ENCODE measurements around the gene HOXA4. TPM values are rescaled to one million over a fixed set of nuclear protein-coding genes. Genes with fewer than 3 reads are reported as not detected.

HOXA4 gene
- total and polyA plus RNA-seq, 2 experiments from 2014 or later: 0.69 to 1.3 TPM

GRCh38 chr7:27170426-27171324, 40.1 kb upstream of the HOXA4 start:
- Histone ChIP-seq H3K9me3 (ENCODE audit: low read depth) (no peaks in the 10 kb centered on the region), H3K36me3 (replicated peaks; ENCODE audit: insufficient read depth, low read depth) (no peaks in the 10 kb centered on the region), H3K4me1 (ENCODE audit: insufficient read depth) (peaks cover 17% of the 10 kb centered on the region), H3K79me2 (peaks cover 99% of the 10 kb centered on the region), H2AFZ (no peak overlapping the region), H3K27ac (peak overlapping the region; percentile 96), H3K4me2 (peak overlapping the region; percentile 96), H3K9me2 (replicated peaks; ENCODE audit: insufficient read depth) (no peaks in the 10 kb centered on the region), H3K4me3 (peak overlapping the region; percentile 53), H3K27me3 (peaks cover 100% of the 10 kb centered on the region), H4K20me1 (ENCODE audit: insufficient read depth, poor library complexity, severe bottlenecking) (peaks cover 16% of the 10 kb centered on the region)
- DNase-seq (ENCODE audit: low spot score): no peak
- TF ChIP-seq EZH2phosphoT487 (IDR thresholded peaks at IDR 0.05; ENCODE audit: low read depth, severe bottlenecking, unreplicated experiment) (peak; percentile 52), CTCF (IDR thresholded peaks at IDR 0.05; ENCODE audit: poor library complexity) (no peak)
- 22% methylated on average over 11 of the region's 11 CpGs for WGBS (ENCODE audit: low lambda C conversion rate, missing lambda C conversion rate)

- no peak overlapping the region for H2AFZ ChIP-seq
- peaks cover 100% of the 10 kb centered on the region for H3K27me3 ChIP-seq
- no peaks in the 10 kb centered on the region for H3K36me3 ChIP-seq (replicated peaks; ENCODE audit: insufficient read depth, low read depth)
- no peaks in the 10 kb centered on the region for H3K9me3 ChIP-seq (ENCODE audit: low read depth)
- H3K4me2 ChIP-seq: peak overlapping the region; percentile 96
- H3K27ac ChIP-seq: peak overlapping the region; percentile 96
- peaks cover 99% of the 10 kb centered on the region for H3K79me2 ChIP-seq
- H3K4me3 ChIP-seq: peak overlapping the region; percentile 53
- peaks cover 17% of the 10 kb centered on the region for H3K4me1 ChIP-seq (ENCODE audit: insufficient read depth)
- peaks cover 16% of the 10 kb centered on the region for H4K20me1 ChIP-seq (ENCODE audit: insufficient read depth, poor library complexity, severe bottlenecking)
- H3K9me2 ChIP-seq (replicated peaks; ENCODE audit: insufficient read depth): no peaks in the 10 kb centered on the region
- TF ChIP-seq CTCF (IDR thresholded peaks at IDR 0.05; ENCODE audit: poor library complexity) (no peak), EZH2phosphoT487 (IDR thresholded peaks at IDR 0.05; ENCODE audit: low read depth, severe bottlenecking, unreplicated experiment) (peak; percentile 64), EZH2 (IDR thresholded peaks at IDR 0.05; ENCODE audit: borderline replicate concordance) (peak; percentile 76)
- WGBS (ENCODE audit: low lambda C conversion rate, missing lambda C conversion rate): 6% methylated on average over 28 of the region's 46 CpGs
- DNase-seq (ENCODE audit: low spot score): peak; percentile 5
Measured at GRCh38 chr7:27169658-27170425, 39.3 kb upstream of the HOXA4 start.

GRCh38 chr7:27168265-27168947, 37.8 kb upstream of the HOXA4 start:
- WGBS (ENCODE audit: low lambda C conversion rate, missing lambda C conversion rate): 17% methylated on average over 25 of the region's 25 CpGs
- H3K4me2 ChIP-seq: peak overlapping the region; percentile 96
- peak overlapping the region; percentile 53 for H3K4me3 ChIP-seq
- H3K27me3 ChIP-seq: peaks cover 100% of the 10 kb centered on the region
- peak overlapping the region; percentile 96 for H3K27ac ChIP-seq
- H2AFZ ChIP-seq: no peak overlapping the region
- TF ChIP-seq EZH2 (IDR thresholded peaks at IDR 0.05; ENCODE audit: borderline replicate concordance): peak; percentile 13
- TF ChIP-seq EZH2phosphoT487 (IDR thresholded peaks at IDR 0.05; ENCODE audit: low read depth, severe bottlenecking, unreplicated experiment): peak; percentile 78
- no peak for TF ChIP-seq CTCF (IDR thresholded peaks at IDR 0.05; ENCODE audit: poor library complexity)
- H3K79me2 ChIP-seq: peaks cover 99% of the 10 kb centered on the region
- peaks cover 16% of the 10 kb centered on the region for H4K20me1 ChIP-seq (ENCODE audit: insufficient read depth, poor library complexity, severe bottlenecking)
- no peaks in the 10 kb centered on the region for H3K9me3 ChIP-seq (ENCODE audit: low read depth)
- DNase-seq (ENCODE audit: low spot score): no peak
- no peaks in the 10 kb centered on the region for H3K36me3 ChIP-seq (replicated peaks; ENCODE audit: insufficient read depth, low read depth)
- H3K4me1 ChIP-seq (ENCODE audit: insufficient read depth): peaks cover 17% of the 10 kb centered on the region
- no peaks in the 10 kb centered on the region for H3K9me2 ChIP-seq (replicated peaks; ENCODE audit: insufficient read depth)
